Measurements from ENCODE around the gene SPATA45. TPM values are rescaled to one million over a fixed set of nuclear protein-coding genes. Genes with fewer than 3 reads are reported as not detected.

SPATA45 gene
- total and polyA plus RNA-seq, 2 of the 13 experiments (the other 11 are each of a cell fraction or from before 2014, with no cell fraction given): 0.17 to 0.64 TPM

DNA sequence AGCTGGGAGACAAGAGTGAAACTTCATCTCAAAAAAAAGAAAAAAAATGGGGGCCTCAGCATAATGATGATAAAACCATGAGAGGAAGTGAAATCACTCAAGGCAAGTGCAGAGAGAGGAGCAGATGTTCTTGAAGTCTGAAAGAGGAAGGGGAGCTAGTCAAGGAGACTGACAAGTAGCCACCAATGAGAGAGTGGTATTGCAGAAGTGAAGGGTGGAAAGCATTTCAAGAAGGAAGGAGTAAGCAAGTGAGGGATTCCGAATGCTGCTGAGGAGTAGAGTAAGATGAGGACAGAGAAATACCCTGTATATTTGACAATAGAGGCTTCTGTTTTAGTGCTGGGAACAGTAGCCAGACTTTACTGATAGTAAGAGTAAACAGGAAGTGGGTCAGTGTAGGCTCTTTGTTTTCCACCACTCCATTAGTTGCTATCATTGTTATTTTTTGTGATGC is 52.9 kb downstream of the SPATA45 start (continued):
- TF ChIP-seq PAF1 (CRISPR knock-in tag; IDR thresholded peaks at IDR 0.05) (no peak), RCOR2 (CRISPR knock-in tag; IDR thresholded peaks at IDR 0.05) (no peak), RXRA (CRISPR knock-in tag; IDR thresholded peaks at IDR 0.05) (no peak), PRMT3 (CRISPR knock-in tag; IDR thresholded peaks at IDR 0.05; ENCODE audit: borderline replicate concordance, low read depth) (no peak), SNAI1 (CRISPR knock-in tag; IDR thresholded peaks at IDR 0.05; ENCODE audit: borderline replicate concordance) (no peak), ZNF691 (CRISPR knock-in tag; IDR thresholded peaks at IDR 0.05; ENCODE audit: borderline replicate concordance, low read depth) (no peak), MXD3 (CRISPR knock-in tag; IDR thresholded peaks at IDR 0.05) (no peak), ADNP (CRISPR knock-in tag; IDR thresholded peaks at IDR 0.05) (no peak), FOXA1 (IDR thresholded peaks at IDR 0.05) (no peak), FOXA1 (CRISPR knock-in tag; IDR thresholded peaks at IDR 0.05) (no peak), ZNF331 (CRISPR knock-in tag; IDR thresholded peaks at IDR 0.05) (no peak), SNAPC5 (CRISPR knock-in tag; IDR thresholded peaks at IDR 0.05; ENCODE audit: borderline replicate concordance) (no peak), FOXM1 (CRISPR knock-in tag; IDR thresholded peaks at IDR 0.05) (no peak), ARHGAP35 (CRISPR knock-in tag; IDR thresholded peaks at IDR 0.05; ENCODE audit: borderline replicate concordance) (no peak), MED1 (CRISPR knock-in tag; IDR thresholded peaks at IDR 0.05) (0 out of 2 replicates have a peak, but pooled peaks have one; percentile 28), SOX5 (CRISPR knock-in tag; IDR thresholded peaks at IDR 0.05; ENCODE audit: borderline replicate concordance) (peak; percentile 91), HNF1B (CRISPR knock-in tag; IDR thresholded peaks at IDR 0.05) (no peak), ZNF749 (CRISPR knock-in tag; IDR thresholded peaks at IDR 0.05; ENCODE audit: borderline replicate concordance) (no peak), ZNF138 (CRISPR knock-in tag; IDR thresholded peaks at IDR 0.05; ENCODE audit: low read depth) (no peak), RFX3 (CRISPR knock-in tag; IDR thresholded peaks at IDR 0.05) (no peak), HNRNPLL (IDR thresholded peaks at IDR 0.05; ENCODE audit: low read depth, low read length, poor library complexity, severe bottlenecking) (no peak)
- TF ChIP-seq, protein P1, sequence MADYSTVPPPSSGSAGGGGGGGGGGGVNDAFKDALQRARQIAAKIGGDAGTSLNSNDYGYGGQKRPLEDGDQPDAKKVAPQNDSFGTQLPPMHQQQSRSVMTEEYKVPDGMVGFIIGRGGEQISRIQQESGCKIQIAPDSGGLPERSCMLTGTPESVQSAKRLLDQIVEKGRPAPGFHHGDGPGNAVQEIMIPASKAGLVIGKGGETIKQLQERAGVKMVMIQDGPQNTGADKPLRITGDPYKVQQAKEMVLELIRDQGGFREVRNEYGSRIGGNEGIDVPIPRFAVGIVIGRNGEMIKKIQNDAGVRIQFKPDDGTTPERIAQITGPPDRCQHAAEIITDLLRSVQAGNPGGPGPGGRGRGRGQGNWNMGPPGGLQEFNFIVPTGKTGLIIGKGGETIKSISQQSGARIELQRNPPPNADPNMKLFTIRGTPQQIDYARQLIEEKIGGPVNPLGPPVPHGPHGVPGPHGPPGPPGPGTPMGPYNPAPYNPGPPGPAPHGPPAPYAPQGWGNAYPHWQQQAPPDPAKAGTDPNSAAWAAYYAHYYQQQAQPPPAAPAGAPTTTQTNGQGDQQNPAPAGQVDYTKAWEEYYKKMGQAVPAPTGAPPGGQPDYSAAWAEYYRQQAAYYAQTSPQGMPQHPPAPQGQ (CRISPR knock-in tag; IDR thresholded peaks at IDR 0.05; ENCODE audit: borderline replicate concordance): no peak
- TF ChIP-seq, protein P2, sequence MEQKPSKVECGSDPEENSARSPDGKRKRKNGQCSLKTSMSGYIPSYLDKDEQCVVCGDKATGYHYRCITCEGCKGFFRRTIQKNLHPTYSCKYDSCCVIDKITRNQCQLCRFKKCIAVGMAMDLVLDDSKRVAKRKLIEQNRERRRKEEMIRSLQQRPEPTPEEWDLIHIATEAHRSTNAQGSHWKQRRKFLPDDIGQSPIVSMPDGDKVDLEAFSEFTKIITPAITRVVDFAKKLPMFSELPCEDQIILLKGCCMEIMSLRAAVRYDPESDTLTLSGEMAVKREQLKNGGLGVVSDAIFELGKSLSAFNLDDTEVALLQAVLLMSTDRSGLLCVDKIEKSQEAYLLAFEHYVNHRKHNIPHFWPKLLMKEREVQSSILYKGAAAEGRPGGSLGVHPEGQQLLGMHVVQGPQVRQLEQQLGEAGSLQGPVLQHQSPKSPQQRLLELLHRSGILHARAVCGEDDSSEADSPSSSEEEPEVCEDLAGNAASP (CRISPR knock-in tag; IDR thresholded peaks at IDR 0.05; ENCODE audit: borderline replicate concordance): 0 out of 2 replicates have a peak, but pooled peaks have one; percentile 54

Data from HepG2 (cell line).